Duodenal mucosa (tissue), 2 donors: ENCODE measurements around the gene FGF5.

Source experiments
- H3K27ac ChIP-seq: one replicate; pipeline ENCODE4 v1.7.0; 2013; ENCODE audit warnings: low read depth, low read length
- H3K27me3 ChIP-seq, 2 donors: one replicate each; pipeline ENCODE4 v1.7.0; 2013; ENCODE audit warnings: low read length in 2 of 2, control low read depth in 1 of 2; ENCODE audit not compliant: insufficient read depth in 2 of 2, control insufficient read depth in 1 of 2
- H3K36me3 ChIP-seq, 2 donors: one replicate each; pipeline ENCODE4 v1.7.0; 2013; ENCODE audit warnings: low read length in 2 of 2, control low read depth in 1 of 2; ENCODE audit not compliant: insufficient read depth in 2 of 2, control insufficient read depth in 1 of 2
- H3K4me1 ChIP-seq, 2 donors: one replicate each; pipeline ENCODE4 v1.7.0; 2013; ENCODE audit warnings: low read length in 2 of 2, control low read depth in 1 of 2; ENCODE audit not compliant: insufficient read depth in 2 of 2, control insufficient read depth in 1 of 2
- H3K4me3 ChIP-seq, 2 donors: one replicate each; pipeline ENCODE4 v1.7.0; 2013; ENCODE audit warnings: low read length in 2 of 2, low read depth in 1 of 2
- H3K9ac ChIP-seq, 2 donors: one replicate each; pipeline ENCODE4 v1.7.0; 2013; ENCODE audit warnings: low read length in 2 of 2, low read depth in 1 of 2
- H3K9me3 ChIP-seq, 2 donors: one replicate each; pipeline ENCODE4 v1.7.0; 2013; ENCODE audit warnings: low read length in 2 of 2, control low read depth in 1 of 2; ENCODE audit not compliant: control insufficient read depth in 1 of 2

FGF5 gene

DNA sequence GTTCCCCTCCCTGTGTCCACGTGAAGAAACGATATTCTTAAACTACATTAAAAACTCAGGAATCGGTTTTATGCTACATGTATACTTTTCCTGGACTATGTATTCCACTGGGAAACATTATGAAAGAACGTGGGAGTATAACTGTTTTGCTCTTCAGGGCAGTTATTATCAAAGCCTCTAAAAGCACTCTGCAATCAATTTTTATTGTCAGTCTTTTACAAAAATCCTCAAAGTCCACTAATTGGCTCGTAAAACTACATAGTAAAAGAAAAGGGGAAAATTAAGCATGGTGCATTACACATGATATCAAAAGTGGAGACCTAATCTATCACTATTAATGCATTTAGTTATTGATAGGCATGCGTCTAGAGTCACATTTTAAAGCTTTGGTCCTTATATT, 57.7 kb downstream of the FGF5 start:
- peaks cover 0 to 5% of the 10 kb centered on the region in 2 donors for H3K27me3 ChIP-seq
- no peaks in the 10 kb centered on the region for H3K36me3 ChIP-seq

DNA sequence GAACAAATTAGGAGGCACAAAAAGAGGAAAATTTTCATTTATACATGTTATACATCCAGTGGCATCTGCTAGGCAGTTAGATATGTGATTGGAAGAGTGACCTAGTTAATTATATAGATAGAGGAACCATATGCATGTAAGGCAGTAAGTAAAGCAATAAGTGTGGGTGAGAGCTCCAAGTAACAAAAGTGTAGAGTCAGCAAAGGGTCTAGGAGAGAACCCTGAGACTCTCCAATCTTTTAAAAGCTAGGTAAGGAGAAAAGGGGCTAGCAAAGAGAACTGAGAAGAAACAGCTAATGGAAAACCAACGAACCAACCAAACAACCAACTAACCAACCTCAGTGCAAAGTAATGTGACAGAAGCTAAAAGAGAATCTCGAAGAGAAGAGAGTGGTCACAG, 65.2 kb downstream of the FGF5 start:
- peaks cover 0 to 6% of the 10 kb centered on the region in 2 donors for H3K4me1 ChIP-seq
- no peak overlapping the region for H3K9ac ChIP-seq
- no peak overlapping the region for H3K27ac ChIP-seq
- no peaks in the 10 kb centered on the region for H3K9me3 ChIP-seq
- no peak overlapping the region for H3K4me3 ChIP-seq
- no peaks in the 10 kb centered on the region for H3K36me3 ChIP-seq
- peaks cover 5 to 18% of the 10 kb centered on the region in 2 donors for H3K27me3 ChIP-seq

More for the DNA sequence above, 57.7 kb downstream of the FGF5 start:
- Histone ChIP-seq H3K4me1 (no peaks in the 10 kb centered on the region), H3K9me3 (no peaks in the 10 kb centered on the region), H3K9ac (no peak overlapping the region), H3K27ac (no peak overlapping the region), H3K4me3 (no peak overlapping the region)

DNA sequence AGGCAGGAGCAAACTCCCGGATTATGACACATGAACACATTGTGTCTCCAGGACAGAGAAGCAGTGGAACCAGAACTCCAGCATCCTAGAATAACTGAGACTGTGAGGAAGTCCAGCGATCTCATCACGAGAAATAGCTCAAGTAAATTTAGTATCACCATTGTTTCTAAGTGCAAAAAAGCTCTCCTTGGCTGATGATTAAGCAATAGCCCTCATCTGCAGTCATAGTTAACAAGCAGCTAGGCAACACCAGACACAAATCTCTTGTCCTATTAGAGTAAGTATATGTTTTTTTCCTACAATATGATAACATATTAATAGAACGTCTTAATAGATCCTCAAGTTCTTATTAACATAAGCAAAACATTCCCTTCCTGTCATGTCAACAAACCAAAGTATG, 66.7 kb downstream of the FGF5 start:
- Histone ChIP-seq H3K4me3 (no peak overlapping the region), H3K9me3 (no peaks in the 10 kb centered on the region), H3K36me3 (no peaks in the 10 kb centered on the region), H3K27ac (no peak overlapping the region), H3K9ac (no peak overlapping the region), H3K4me1 (peaks cover 0 to 6% of the 10 kb centered on the region in 2 donors), H3K27me3 (peaks cover 5 to 18% of the 10 kb centered on the region in 2 donors)

DNA sequence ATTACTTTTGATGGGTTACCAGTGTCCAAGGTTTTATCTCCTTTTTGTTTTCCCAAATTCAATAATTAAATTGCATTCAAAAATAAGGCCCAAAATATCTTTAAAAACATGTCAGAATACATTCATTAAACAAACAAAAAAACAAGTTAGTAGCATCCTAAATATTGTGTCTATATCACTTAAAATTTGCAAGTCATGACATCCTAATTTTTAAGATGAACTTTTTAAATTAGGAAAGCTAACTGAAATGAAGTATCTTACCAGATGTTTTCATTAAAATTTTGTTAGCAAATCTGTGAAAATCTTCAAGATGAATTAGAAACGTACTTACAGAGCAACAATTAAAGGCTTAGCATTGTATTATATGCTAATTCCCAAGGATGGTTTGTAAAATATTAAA, 68.1 kb downstream of the FGF5 start:
- H3K4me1 ChIP-seq, result peaks cover 0 to 6% of the 10 kb centered on the region in 2 donors
- H3K27me3 ChIP-seq, result peaks cover 0 to 18% of the 10 kb centered on the region in 2 donors
- no peak overlapping the region for H3K9ac ChIP-seq
- no peak overlapping the region for H3K4me3 ChIP-seq
- H3K9me3 ChIP-seq, result no peaks in the 10 kb centered on the region
- no peak overlapping the region for H3K27ac ChIP-seq
- H3K36me3 ChIP-seq, result no peaks in the 10 kb centered on the region

DNA sequence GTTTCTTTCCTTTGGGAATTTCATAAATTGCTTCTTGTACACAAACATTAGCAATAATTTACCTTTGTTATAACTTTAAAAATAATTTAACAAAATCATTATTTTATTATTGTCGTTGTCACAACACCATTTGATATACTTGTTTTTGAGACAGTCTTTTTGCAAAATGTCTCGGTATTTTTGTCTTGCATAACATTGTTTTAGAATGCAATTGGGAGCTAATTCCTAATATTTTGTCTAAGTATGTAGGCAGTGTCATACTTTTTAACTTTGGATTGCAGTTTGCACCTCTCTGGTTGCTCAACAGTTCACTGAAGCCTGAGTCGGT, 68.7 kb downstream of the FGF5 start:
- no peaks in the 10 kb centered on the region for H3K9me3 ChIP-seq
- H3K4me1 ChIP-seq, result peaks cover 0 to 6% of the 10 kb centered on the region in 2 donors
- no peak overlapping the region for H3K27ac ChIP-seq
- H3K9ac ChIP-seq, result no peak overlapping the region
- peaks cover 0 to 18% of the 10 kb centered on the region in 2 donors for H3K27me3 ChIP-seq
- H3K4me3 ChIP-seq, result peak overlapping the region; percentile 87
- H3K36me3 ChIP-seq, result no peaks in the 10 kb centered on the region

DNA sequence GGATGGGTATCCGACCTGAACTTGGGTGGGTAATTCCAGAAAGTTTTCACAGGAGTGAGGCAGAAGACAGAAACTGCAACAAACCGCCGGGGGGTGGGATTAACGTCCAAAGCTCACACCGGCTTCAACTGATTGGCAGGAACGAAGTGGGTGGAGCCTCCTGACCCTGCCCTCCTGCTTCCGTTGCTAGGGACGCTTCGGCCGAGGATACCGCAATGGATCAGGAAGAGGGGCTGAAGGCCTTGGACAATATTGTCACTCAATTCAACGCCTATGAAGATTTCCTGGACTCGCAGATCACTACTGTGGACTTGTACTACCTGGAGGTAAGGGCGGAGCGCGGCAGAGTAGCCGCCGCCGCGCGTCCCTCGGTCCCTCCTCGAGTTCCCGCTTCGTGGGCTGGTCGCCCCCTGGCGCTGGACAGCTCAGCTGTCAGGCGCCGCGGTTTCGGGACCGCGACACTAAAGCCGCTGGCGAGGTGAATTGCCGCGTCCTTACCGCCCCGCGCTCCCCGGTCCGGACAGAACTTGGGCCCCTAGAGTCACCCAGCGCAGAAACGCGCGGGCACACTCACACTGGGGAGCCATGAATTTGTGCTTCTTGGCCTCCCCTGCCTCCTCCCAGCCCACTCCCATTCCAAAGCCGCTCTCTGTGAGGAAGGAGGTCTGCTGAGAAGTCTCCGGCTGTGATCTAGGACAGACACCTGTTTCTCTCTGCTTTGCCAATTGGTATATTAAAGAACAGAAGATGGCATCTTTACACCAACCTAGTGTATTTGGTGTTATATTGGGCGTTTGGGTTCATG, 69.3 kb downstream of the FGF5 start, which contains the start of gene CFAP299:
Gene CFAP299, plus strand, starts transcription at position 177 of the 805 bp plus-strand sequence.
- no peak within 1 kb of the TSS for H3K27ac ChIP-seq
- H3K4me3 ChIP-seq, result peak within 1 kb of the TSS; percentile 87
- no peaks in the 10 kb centered on the region for H3K36me3 ChIP-seq
- peak within 1 kb of the TSS in 1 of 2 donors; percentile 9 for H3K9ac ChIP-seq
- peaks cover 0 to 18% of the 10 kb centered on the region in 2 donors for H3K27me3 ChIP-seq
- H3K4me1 ChIP-seq, result peaks cover 0 to 6% of the 10 kb centered on the region in 2 donors
- H3K9me3 ChIP-seq, result no peaks in the 10 kb centered on the region

DNA sequence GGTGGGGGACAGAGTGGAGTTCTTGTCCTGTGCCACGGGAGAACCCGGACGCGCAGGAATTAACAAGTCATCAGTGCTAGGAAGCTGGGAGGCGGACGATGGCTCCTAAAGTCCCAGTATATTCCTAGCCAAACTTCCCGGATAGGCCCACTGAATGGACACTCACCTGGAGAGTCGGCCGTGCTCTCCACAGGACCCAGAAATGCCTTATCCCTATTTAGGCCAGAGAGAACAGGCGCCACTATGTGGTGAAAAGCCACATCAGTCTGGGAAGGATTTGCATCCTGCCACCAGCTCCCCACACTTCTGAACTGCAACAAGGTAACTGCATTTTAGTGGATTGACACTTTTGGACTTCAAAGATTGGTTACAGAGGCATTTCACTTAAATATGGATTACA, 70.1 kb downstream of the FGF5 start:
- no peaks in the 10 kb centered on the region for H3K36me3 ChIP-seq
- peaks cover 0 to 6% of the 10 kb centered on the region in 2 donors for H3K4me1 ChIP-seq
- peaks cover 0 to 18% of the 10 kb centered on the region in 2 donors for H3K27me3 ChIP-seq
- no peak overlapping the region for H3K27ac ChIP-seq
- no peak overlapping the region for H3K9ac ChIP-seq
- no peaks in the 10 kb centered on the region for H3K9me3 ChIP-seq
- H3K4me3 ChIP-seq, result peak overlapping the region; percentile 87

DNA sequence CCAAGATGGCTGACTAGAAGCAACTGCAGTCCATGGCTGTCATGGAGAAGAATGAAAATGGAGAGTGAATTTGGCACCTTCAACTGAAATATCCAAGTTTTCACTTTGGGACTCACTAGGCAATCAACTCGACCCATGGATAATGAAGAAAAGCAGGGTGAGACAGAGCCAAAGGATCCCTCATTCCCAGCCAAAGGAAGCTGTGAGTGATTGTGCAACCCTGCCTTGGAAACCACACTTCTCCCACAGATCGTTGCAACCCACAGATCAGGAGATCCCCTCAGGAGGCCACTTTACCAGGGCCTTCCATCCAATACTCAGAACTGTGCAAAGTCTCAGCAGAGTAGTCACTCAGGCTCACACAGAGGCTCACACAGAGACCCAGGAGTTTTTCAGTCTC, 73.6 kb downstream of the FGF5 start:
- peaks cover 0 to 3% of the 10 kb centered on the region in 2 donors for H3K27me3 ChIP-seq
- H3K4me1 ChIP-seq, result peaks cover 0 to 6% of the 10 kb centered on the region in 2 donors
- H3K9ac ChIP-seq, result no peak overlapping the region
- H3K9me3 ChIP-seq, result peaks cover 2 to 5% of the 10 kb centered on the region in 2 donors
- H3K27ac ChIP-seq, result no peak overlapping the region
- no peaks in the 10 kb centered on the region for H3K36me3 ChIP-seq
- H3K4me3 ChIP-seq, result no peak overlapping the region
